ENCODE data around the gene CRACR2A. TPM values are rescaled to one million over a fixed set of nuclear protein-coding genes. Genes with fewer than 3 reads are reported as not detected.

The CRACR2A gene
- total and polyA plus RNA-seq, 2 donors from 2014 or later: 0.22 to 6.1 TPM

DNA sequence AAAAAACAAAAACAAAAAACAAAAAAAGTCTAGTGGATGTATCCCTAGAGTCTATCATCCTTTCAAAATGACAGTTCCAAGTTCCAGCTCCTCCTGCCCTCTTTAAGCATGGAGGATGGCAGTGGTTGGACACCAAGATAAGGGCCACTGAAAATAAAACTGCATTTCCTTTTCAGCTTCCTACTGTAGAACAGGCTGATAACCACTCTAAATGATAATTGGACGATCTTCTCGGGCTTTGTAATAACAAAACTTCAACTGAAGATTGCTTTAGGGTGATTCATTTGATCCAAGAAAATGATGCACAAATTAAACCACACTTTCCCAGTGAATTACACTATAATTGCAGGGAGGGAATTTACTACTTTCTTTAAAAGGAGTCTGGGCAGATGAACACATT lies 42.2 kb upstream of the CRACR2A start:
- no peak overlapping the region for H3K4me3 ChIP-seq (ENCODE audit: low read length in 3 of 3)
- H3K9ac ChIP-seq (ENCODE audit: low read length in 3 of 3): no peak overlapping the region
- FAIRE-seq: no peak
- TF ChIP-seq CTCF (IDR thresholded peaks at IDR 0.05; ENCODE audit: borderline replicate concordance, extremely low read depth, insufficient read depth): no peak
- no peak overlapping the region for H3K27ac ChIP-seq (ENCODE audit: low read depth in 2 of 2, low read length in 2 of 2)
- no peaks in the 10 kb centered on the region for H3K4me1 ChIP-seq (ENCODE audit: control insufficient read depth in 2 of 3, insufficient read depth in 2 of 3, low read depth in 1 of 3, low read length in 3 of 3)
- no peaks in the 10 kb centered on the region for H3K9me3 ChIP-seq (ENCODE audit: control insufficient read depth in 2 of 3, insufficient read depth in 1 of 3, low read length in 3 of 3)
- DNase-seq: no peak
- no peaks in the 10 kb centered on the region for H3K36me3 ChIP-seq (ENCODE audit: control insufficient read depth in 2 of 3, insufficient read depth in 3 of 3, low read length in 3 of 3)
- no peaks in the 10 kb centered on the region for H3K27me3 ChIP-seq (ENCODE audit: control insufficient read depth, insufficient read depth, low read length)
- intact Hi-C loops (cut with DNase I): no loop called here

DNA sequence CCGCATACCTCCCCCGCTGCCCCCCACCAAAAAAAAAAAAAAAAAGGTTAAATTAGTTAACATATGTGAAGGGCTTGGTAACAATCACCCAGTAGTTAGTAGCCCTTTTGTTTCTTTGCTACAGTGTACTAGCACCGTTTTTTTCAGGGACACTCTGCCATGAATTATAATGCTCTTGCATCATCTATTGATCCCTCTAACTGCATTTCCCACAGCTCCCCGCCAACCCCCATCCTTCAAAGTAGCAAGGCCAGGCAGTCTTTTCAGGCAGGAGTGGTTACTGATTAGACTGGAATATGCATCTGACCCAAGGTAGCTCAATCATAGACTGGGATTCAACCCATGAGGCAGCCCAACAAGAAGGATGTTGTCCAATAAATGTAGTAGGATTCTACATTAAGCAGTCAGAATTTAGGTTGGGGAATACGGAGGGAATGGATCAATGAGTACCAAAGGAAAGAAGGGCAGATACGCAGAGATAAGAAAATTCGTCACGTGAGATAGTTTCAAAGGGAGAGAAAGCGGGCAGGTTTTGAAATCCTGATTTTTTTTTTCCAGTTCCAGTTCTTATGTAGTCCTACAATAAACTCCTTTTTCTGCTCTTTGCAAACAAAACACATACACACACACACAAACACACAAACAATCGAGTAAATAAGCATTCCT lies 39.8 kb upstream of the CRACR2A start:
- H3K4me1 ChIP-seq (ENCODE audit: control insufficient read depth in 2 of 3, insufficient read depth in 2 of 3, low read depth in 1 of 3, low read length in 3 of 3): no peaks in the 10 kb centered on the region
- no peaks in the 10 kb centered on the region for H3K9me3 ChIP-seq (ENCODE audit: control insufficient read depth in 2 of 3, insufficient read depth in 1 of 3, low read length in 3 of 3)
- DNase-seq (no peak), FAIRE-seq (no peak)
- intact Hi-C loops (cut with DNase I): no loop called here
- H3K27me3 ChIP-seq (ENCODE audit: control insufficient read depth, insufficient read depth, low read length): no peaks in the 10 kb centered on the region
- no peak overlapping the region for H3K27ac ChIP-seq (ENCODE audit: low read depth in 2 of 2, low read length in 2 of 2)
- no peak for TF ChIP-seq CTCF (IDR thresholded peaks at IDR 0.05; ENCODE audit: borderline replicate concordance, extremely low read depth, insufficient read depth)
- H3K9ac ChIP-seq (ENCODE audit: low read length in 3 of 3): no peak overlapping the region
- no peak overlapping the region for H3K4me3 ChIP-seq (ENCODE audit: low read length in 3 of 3)
- H3K36me3 ChIP-seq (ENCODE audit: control insufficient read depth in 2 of 3, insufficient read depth in 3 of 3, low read length in 3 of 3): no peaks in the 10 kb centered on the region

- no peak for FAIRE-seq
- Histone ChIP-seq H3K27ac (ENCODE audit: low read depth in 2 of 2, low read length in 2 of 2) (no peak overlapping the region), H3K4me1 (ENCODE audit: control insufficient read depth in 2 of 3, insufficient read depth in 2 of 3, low read depth in 1 of 3, low read length in 3 of 3) (no peaks in the 10 kb centered on the region), H3K27me3 (ENCODE audit: control insufficient read depth, insufficient read depth, low read length) (no peaks in the 10 kb centered on the region), H3K9me3 (ENCODE audit: control insufficient read depth in 2 of 3, insufficient read depth in 1 of 3, low read length in 3 of 3) (no peaks in the 10 kb centered on the region), H3K36me3 (ENCODE audit: control insufficient read depth in 2 of 3, insufficient read depth in 3 of 3, low read length in 3 of 3) (no peaks in the 10 kb centered on the region), H3K9ac (ENCODE audit: low read length in 3 of 3) (no peak overlapping the region), H3K4me3 (ENCODE audit: low read length in 3 of 3) (no peak overlapping the region)
- no peak for DNase-seq
- intact Hi-C loops (cut with DNase I): no loop called here
- no peak for TF ChIP-seq CTCF (IDR thresholded peaks at IDR 0.05; ENCODE audit: borderline replicate concordance, extremely low read depth, insufficient read depth)
Measured at GRCh38 chr12:3791256-3791874, 38.5 kb upstream of the CRACR2A start.
